GM23248 (cell line): ENCODE measurements around the gene OR52K2. TPM values are rescaled to one million over a fixed set of nuclear protein-coding genes. Genes with fewer than 3 reads are reported as not detected.

Experiments
- DNase-seq: peaks from one replicate; pipeline ENCODE4 v3.0.0-alpha.2; 2015
- H2AFZ ChIP-seq: fragments of 200-600 bp; sonication (generic); 2 replicates; pipeline ENCODE4 v1.6.1; 2016; ENCODE audit warnings: antibody characterized with exemption
- H3F3A ChIP-seq: fragments of 200-600 bp; sonication (generic); 2 replicates; pipeline ENCODE4 v1.6.1; 2016; ENCODE audit warnings: mild to moderate bottlenecking, antibody characterized with exemption, mixed run types; ENCODE audit not compliant: insufficient read depth
- H3K27ac ChIP-seq: fragments of 200-600 bp; sonication (generic); 2 replicates; pipeline ENCODE4 v1.5.1; 2016; ENCODE audit warnings: mild to moderate bottlenecking
- H3K27me3 ChIP-seq: fragments of 200-600 bp; sonication (generic); replicated peaks from 2 replicates; pipeline ENCODE4 v1.6.1; 2016; ENCODE audit warnings: mild to moderate bottlenecking; ENCODE audit not compliant: insufficient read depth
- H3K36me3 ChIP-seq: fragments of 200-600 bp; sonication (generic); 2 replicates; pipeline ENCODE4 v1.6.1; 2016; ENCODE audit warnings: low read depth, mild to moderate bottlenecking
- H3K4me1 ChIP-seq: fragments of 200-600 bp; sonication (generic); 2 replicates; pipeline ENCODE4 v1.6.1; 2016; ENCODE audit warnings: mild to moderate bottlenecking; ENCODE audit not compliant: insufficient read depth
- H3K4me2 ChIP-seq: fragments of 200-600 bp; sonication (generic); one replicate; pipeline ENCODE4 v1.6.1; 2016; ENCODE audit warnings: mild to moderate bottlenecking; ENCODE audit not compliant: unreplicated experiment
- H3K4me3 ChIP-seq: fragments of 200-600 bp; sonication (generic); 2 replicates; pipeline ENCODE4 v1.5.1; 2016; ENCODE audit warnings: mild to moderate bottlenecking
- H3K79me2 ChIP-seq: fragments of 200-600 bp; sonication (generic); 2 replicates; pipeline ENCODE4 v1.6.1; 2016; ENCODE audit warnings: mild to moderate bottlenecking; ENCODE audit not compliant: insufficient read depth
- H3K9ac ChIP-seq: fragments of 200-600 bp; sonication (generic); 2 replicates; pipeline ENCODE4 v1.6.1; 2016; ENCODE audit warnings: mild to moderate bottlenecking
- H3K9me2 ChIP-seq: fragments of 200-600 bp; sonication (generic); 2 replicates; pipeline ENCODE4 v1.6.1; 2016; ENCODE audit warnings: mixed run types, mild to moderate bottlenecking, moderate library complexity; ENCODE audit not compliant: insufficient read depth
- H3K9me3 ChIP-seq: fragments of 200-600 bp; sonication (generic); one replicate; pipeline ENCODE4 v1.6.1; 2017; ENCODE audit warnings: low read depth
- H4K20me1 ChIP-seq: fragments of 200-600 bp; sonication (generic); 2 replicates; pipeline ENCODE4 v1.6.0; 2016; ENCODE audit not compliant: insufficient read depth
- EZH2 ChIP-seq: fragments of 200-600 bp; sonication (generic); IDR thresholded peaks from 2 replicates; pipeline ENCODE4 v1.6.1; 2018; ENCODE audit warnings: antibody characterized with exemption, mild to moderate bottlenecking; ENCODE audit not compliant: insufficient read depth, poor library complexity, severe bottlenecking
- EZH2phosphoT487 ChIP-seq: fragments of 200-600 bp; sonication (generic); IDR thresholded peaks from 2 replicates; pipeline ENCODE4 v1.6.1; 2018; ENCODE audit warnings: antibody characterized with exemption, moderate library complexity, mild to moderate bottlenecking, low read depth; ENCODE audit not compliant: insufficient read depth
- WGBS, 2 experiments: methylation state at CpG; one replicate each; pipeline ENCODE4 v1.1.6; 2015 to 2017; ENCODE audit warnings: low lambda C conversion rate in 2 of 2, low coverage in 1 of 2; ENCODE audit errors: missing lambda C conversion rate in 2 of 2; 5-methylcytosine and 5-hydroxymethylcytosine counted together
- in situ Hi-C: fragments of 300-500 bp; cut with MboI; formaldehyde crosslinking; loops from 2 replicates; pipeline ENCODE4 v1.15.0; 2020
- polyA plus RNA-seq: library from polyadenylated mRNA; unstranded; fragments of >200 nt; fragmentation: Nextera tagmentation; extraction: Ambion mirVana; gene quantifications from 2 replicates; pipeline ENCODE4 v1.2.1, GENCODE V29; 2016
- total RNA-seq: library from RNA; depleted of rRNA; stranded (reverse); fragments of >200 nt; shearing (Covaris generic); gene quantifications from 2 replicates; pipeline ENCODE4 v1.2.3, GENCODE V29; 2014

Gene OR52K2
- total and polyA plus RNA-seq, 2 experiments from 2014 or later: not detected

DNA sequence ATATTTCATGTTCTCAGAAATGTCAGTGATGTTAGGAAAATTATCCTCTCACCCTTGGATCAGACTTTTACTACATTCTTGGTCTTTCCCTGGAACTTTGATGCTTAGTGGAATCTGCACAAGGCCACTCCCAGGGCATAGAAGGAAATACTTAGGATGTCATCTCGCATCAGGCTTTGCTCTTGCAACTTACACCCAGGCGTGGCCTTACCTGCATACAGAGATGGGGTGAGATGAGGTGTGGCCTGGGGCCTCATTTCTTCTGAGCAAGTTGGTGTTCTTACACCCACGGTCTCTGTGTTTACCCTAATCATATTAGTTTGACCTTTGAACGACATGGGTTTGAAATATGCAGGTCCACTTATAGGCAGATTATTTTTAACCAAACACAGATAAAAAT is 19.0 kb upstream of the OR52K2 start:
- in situ Hi-C loops: no loop called here

DNA sequence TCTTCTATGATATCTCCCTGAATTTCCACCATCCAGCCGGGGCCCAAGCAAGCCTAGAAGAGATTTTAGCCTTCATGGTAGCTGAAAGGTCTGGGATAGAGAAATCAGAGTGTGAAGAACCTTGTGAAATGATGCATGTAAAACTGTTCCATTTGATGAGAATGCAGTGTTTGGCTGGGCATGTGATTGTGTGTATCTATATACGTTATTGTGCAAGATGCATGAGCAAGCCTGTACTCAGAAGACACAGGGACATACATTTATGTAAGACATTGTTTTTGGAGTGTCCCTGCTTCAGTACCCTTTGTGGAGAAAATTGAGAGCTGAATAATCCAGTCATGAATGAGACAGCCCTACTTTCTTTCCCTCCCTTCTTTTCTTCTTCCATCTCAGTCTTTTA is 15.2 kb upstream of the OR52K2 start:
- no peaks in the 10 kb centered on the region for H3K27me3 ChIP-seq
- H3K4me3 ChIP-seq: no peak overlapping the region
- WGBS, 2 experiments: 14 to 21% methylated on average over 2 of the region's 2 CpGs
- H3K4me1 ChIP-seq: no peaks in the 10 kb centered on the region
- H3K4me2 ChIP-seq: no peak overlapping the region
- no peaks in the 10 kb centered on the region for H3K79me2 ChIP-seq
- no peak overlapping the region for H2AFZ ChIP-seq
- no peak overlapping the region for H3K27ac ChIP-seq
- H3K9ac ChIP-seq: no peak overlapping the region
- H3K36me3 ChIP-seq: no peaks in the 10 kb centered on the region
- in situ Hi-C loops: no loop called here
- H4K20me1 ChIP-seq: no peaks in the 10 kb centered on the region
- TF ChIP-seq EZH2 (no peak), EZH2phosphoT487 (no peak)
- no peaks in the 10 kb centered on the region for H3K9me2 ChIP-seq
- DNase-seq: no peak
- no peaks in the 10 kb centered on the region for H3K9me3 ChIP-seq
- no peaks in the 10 kb centered on the region for H3F3A ChIP-seq

More for the DNA sequence above, 19.0 kb upstream of the OR52K2 start:
- Histone ChIP-seq H3K27ac (no peak overlapping the region), H3K79me2 (no peaks in the 10 kb centered on the region), H3K9me2 (no peaks in the 10 kb centered on the region), H2AFZ (no peak overlapping the region), H3K27me3 (no peaks in the 10 kb centered on the region), H3K4me1 (no peaks in the 10 kb centered on the region), H3K4me2 (no peak overlapping the region), H4K20me1 (no peaks in the 10 kb centered on the region), H3F3A (no peaks in the 10 kb centered on the region), H3K9ac (no peak overlapping the region), H3K9me3 (no peaks in the 10 kb centered on the region), H3K36me3 (no peaks in the 10 kb centered on the region), H3K4me3 (no peak overlapping the region)
- DNase-seq: no peak
- TF ChIP-seq EZH2phosphoT487 (no peak), EZH2 (no peak)
- 22 to 23% methylated on average over 4 of the region's 4 CpGs for WGBS, 2 experiments

GRCh38 chr11:4436411-4436810 is 12.7 kb upstream of the OR52K2 start:
- Histone ChIP-seq H3K9me2 (no peaks in the 10 kb centered on the region), H3K27ac (no peak overlapping the region), H3K4me2 (no peak overlapping the region), H4K20me1 (no peaks in the 10 kb centered on the region), H3K4me3 (no peak overlapping the region), H3K36me3 (no peaks in the 10 kb centered on the region), H3F3A (no peaks in the 10 kb centered on the region), H3K4me1 (no peaks in the 10 kb centered on the region), H3K27me3 (no peaks in the 10 kb centered on the region), H3K79me2 (no peaks in the 10 kb centered on the region), H3K9me3 (no peaks in the 10 kb centered on the region), H2AFZ (no peak overlapping the region), H3K9ac (no peak overlapping the region)
- no peak for TF ChIP-seq EZH2
- TF ChIP-seq EZH2phosphoT487: no peak
- 0% methylated on average over 1 of the region's 1 CpG for WGBS, 2 experiments
- DNase-seq: no peak
- in situ Hi-C loops: no loop called here

GRCh38 chr11:4441515-4441914 is 7.6 kb upstream of the OR52K2 start:
- TF ChIP-seq EZH2: no peak
- TF ChIP-seq EZH2phosphoT487: no peak
- in situ Hi-C loops: no loop called here
- no peak for DNase-seq
- no peaks in the 10 kb centered on the region for H3K4me1 ChIP-seq
- H2AFZ ChIP-seq: no peak overlapping the region
- no peaks in the 10 kb centered on the region for H3F3A ChIP-seq
- H3K27me3 ChIP-seq: no peaks in the 10 kb centered on the region
- H3K36me3 ChIP-seq: no peaks in the 10 kb centered on the region
- H3K4me3 ChIP-seq: no peak overlapping the region
- H3K9me2 ChIP-seq: no peaks in the 10 kb centered on the region
- H3K9ac ChIP-seq: no peak overlapping the region
- no peaks in the 10 kb centered on the region for H3K9me3 ChIP-seq
- no peak overlapping the region for H3K27ac ChIP-seq
- no peaks in the 10 kb centered on the region for H3K79me2 ChIP-seq
- 59 to 65% methylated on average over 3 of the region's 3 CpGs for WGBS, 2 experiments
- no peaks in the 10 kb centered on the region for H4K20me1 ChIP-seq
- no peak overlapping the region for H3K4me2 ChIP-seq

DNA sequence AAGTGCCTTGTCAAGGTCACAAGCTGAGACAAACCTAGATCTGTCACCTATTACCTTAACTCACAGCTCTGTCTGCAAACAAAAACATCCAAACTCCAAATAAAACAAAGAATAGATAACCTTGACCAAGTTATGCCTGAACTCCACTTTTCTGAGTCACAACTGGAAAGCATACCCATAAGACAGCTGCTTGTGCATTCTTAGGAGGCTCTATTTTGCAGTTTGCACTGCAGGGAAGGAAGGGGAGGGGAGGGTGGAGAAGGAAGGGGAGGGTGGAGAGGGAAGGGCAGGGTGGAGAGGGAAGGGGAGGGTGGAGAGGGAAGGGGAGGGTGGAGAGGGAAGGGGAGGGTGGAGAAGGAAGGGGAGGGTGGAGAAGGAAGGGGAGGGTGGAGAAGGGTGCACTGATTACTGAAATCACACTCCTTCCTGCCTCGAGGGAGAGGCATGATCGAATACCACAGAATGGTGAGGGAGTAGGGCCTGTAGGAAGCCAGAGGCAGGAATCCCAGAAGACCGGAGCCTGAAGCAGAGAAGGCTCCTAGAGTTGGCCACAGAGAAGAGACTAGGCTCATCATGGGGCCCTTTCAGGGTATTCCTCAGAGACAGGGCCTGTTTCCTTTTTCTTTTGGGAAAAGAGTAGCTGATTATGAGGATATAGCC is 5.7 kb upstream of the OR52K2 start:
- no peaks in the 10 kb centered on the region for H3K36me3 ChIP-seq
- DNase-seq: no peak
- no peaks in the 10 kb centered on the region for H3K9me3 ChIP-seq
- no peaks in the 10 kb centered on the region for H4K20me1 ChIP-seq
- no peak overlapping the region for H3K9ac ChIP-seq
- H2AFZ ChIP-seq: no peak overlapping the region
- H3K4me3 ChIP-seq: no peak overlapping the region
- WGBS, 2 experiments: 22 to 57% methylated on average over 1 to 3 of the region's 3 CpGs
- no peak overlapping the region for H3K4me2 ChIP-seq
- H3K79me2 ChIP-seq: no peaks in the 10 kb centered on the region
- H3K27me3 ChIP-seq: no peaks in the 10 kb centered on the region
- H3K9me2 ChIP-seq: no peaks in the 10 kb centered on the region
- TF ChIP-seq EZH2phosphoT487 (no peak), EZH2 (no peak)
- in situ Hi-C loops: no loop called here
- H3F3A ChIP-seq: no peaks in the 10 kb centered on the region
- no peaks in the 10 kb centered on the region for H3K4me1 ChIP-seq
- H3K27ac ChIP-seq: no peak overlapping the region
